ENCODE data around the gene MOB3B. TPM values are rescaled to one million over a fixed set of nuclear protein-coding genes. Genes with fewer than 3 reads are reported as not detected.

MOB3B gene
- total and polyA plus RNA-seq, 2 of the 13 experiments (the other 11 are each of a cell fraction or from before 2014, with no cell fraction given) = 0.03 to 0.09 TPM

- Histone ChIP-seq H3K27ac (ENCODE audit: extremely low read length, insufficient read depth, low read length) (no peak overlapping the region), H2AFZ (ENCODE audit: low read length) (no peak overlapping the region), H3K36me3 (replicated peaks in 1 of 2; ENCODE audit: control insufficient read depth in 1 of 2, insufficient read depth in 2 of 2, low read length in 2 of 2) (no peaks in the 10 kb centered on the region), H3K4me2 (ENCODE audit: low read depth, low read length) (no peak overlapping the region), H3K9ac (ENCODE audit: insufficient read depth, low read depth, low read length) (no peak overlapping the region), H3K9me3 (ENCODE audit: low read length) (no peaks in the 10 kb centered on the region), H3K79me2 (ENCODE audit: insufficient read depth, low read length) (no peaks in the 10 kb centered on the region), H3K27me3 (ENCODE audit: control insufficient read depth in 1 of 2, insufficient read depth in 2 of 2, low read length in 2 of 2) (peaks cover 0 to 5% of the 10 kb centered on the region in 2 experiments; a peak in 2 of 5 replicates), H4K20me1 (ENCODE audit: insufficient read depth, low read length) (no peaks in the 10 kb centered on the region), H3K4me3 (replicated peaks in 1 of 3; ENCODE audit: insufficient read depth in 1 of 3, low read depth in 2 of 3, low read length in 3 of 3) (no peak overlapping the region), H3K4me1 (ENCODE audit: insufficient read depth, low read length) (peaks cover 16% of the 10 kb centered on the region)
- 0% methylated on average over 1 of the region's 1 CpG for WGBS (ENCODE audit: low lambda C conversion rate)
- POLR2A ChIA-PET = no interaction called here
- intact Hi-C loops (cut with micrococcal nuclease; ENCODE audit: unreplicated experiment) = no loop called here
- in situ Hi-C loops (cut with HindIII; ENCODE audit: extremely low pct_ligation_motif_present, low pct_unique_long_range_greater_than_20kb) = no loop called here
- BruUV-seq (replicated peaks) = no TSS peak
- ATAC-seq = no peak
- FAIRE-seq = no peak
- TF ChIP-seq KLF15 (CRISPR knock-in tag; IDR thresholded peaks at IDR 0.05; ENCODE audit: borderline replicate concordance) = no peak
- no peak for TF ChIP-seq SP140L (CRISPR knock-in tag; IDR thresholded peaks at IDR 0.05; ENCODE audit: borderline replicate concordance)
- no peak for DNase-seq (ENCODE audit: low spot score)
- CTCF ChIA-PET (ENCODE audit: low intra/inter-chr PET ratio, low total read pairs) = no interaction called here
Observed at GRCh38 chr9:27377811-27378456, 151.7 kb downstream of the MOB3B start.

GRCh38 chr9:27377147-27377807 is 152.3 kb downstream of the MOB3B start:
- ChIA-PET POLR2A (no interaction called here), CTCF (ENCODE audit: low intra/inter-chr PET ratio, low total read pairs) (no interaction called here)
- Histone ChIP-seq H3K9me3 (ENCODE audit: low read length) (no peaks in the 10 kb centered on the region), H3K27ac (ENCODE audit: extremely low read length, insufficient read depth, low read length) (no peak overlapping the region), H2AFZ (ENCODE audit: low read length) (no peak overlapping the region), H3K27me3 (ENCODE audit: control insufficient read depth in 1 of 2, insufficient read depth in 2 of 2, low read length in 2 of 2) (peaks cover 0 to 5% of the 10 kb centered on the region in 2 experiments; a peak in 2 of 5 replicates), H3K4me3 (replicated peaks in 1 of 3; ENCODE audit: insufficient read depth in 1 of 3, low read depth in 2 of 3, low read length in 3 of 3) (no peak overlapping the region), H3K4me2 (ENCODE audit: low read depth, low read length) (no peak overlapping the region), H3K79me2 (ENCODE audit: insufficient read depth, low read length) (no peaks in the 10 kb centered on the region), H3K36me3 (replicated peaks in 1 of 2; ENCODE audit: control insufficient read depth in 1 of 2, insufficient read depth in 2 of 2, low read length in 2 of 2) (no peaks in the 10 kb centered on the region), H3K4me1 (ENCODE audit: insufficient read depth, low read length) (peaks cover 16% of the 10 kb centered on the region), H3K9ac (ENCODE audit: insufficient read depth, low read depth, low read length) (no peak overlapping the region), H4K20me1 (ENCODE audit: insufficient read depth, low read length) (no peaks in the 10 kb centered on the region)
- FAIRE-seq = no peak
- intact Hi-C loops (cut with micrococcal nuclease; ENCODE audit: unreplicated experiment) (no loop called here), in situ Hi-C loops (cut with HindIII; ENCODE audit: extremely low pct_ligation_motif_present, low pct_unique_long_range_greater_than_20kb) (no loop called here)
- BruUV-seq (replicated peaks) = no TSS peak
- DNase-seq (ENCODE audit: low spot score) = no peak
- WGBS (ENCODE audit: low lambda C conversion rate) = 51% methylated on average over 8 of the region's 8 CpGs
- no peak for ATAC-seq
- no peak for TF ChIP-seq ZNF326 (CRISPR knock-in tag; IDR thresholded peaks at IDR 0.05; ENCODE audit: borderline replicate concordance)
- TF ChIP-seq SMYD3 (CRISPR knock-in tag; IDR thresholded peaks at IDR 0.05) = no peak
- TF ChIP-seq, protein P1, sequence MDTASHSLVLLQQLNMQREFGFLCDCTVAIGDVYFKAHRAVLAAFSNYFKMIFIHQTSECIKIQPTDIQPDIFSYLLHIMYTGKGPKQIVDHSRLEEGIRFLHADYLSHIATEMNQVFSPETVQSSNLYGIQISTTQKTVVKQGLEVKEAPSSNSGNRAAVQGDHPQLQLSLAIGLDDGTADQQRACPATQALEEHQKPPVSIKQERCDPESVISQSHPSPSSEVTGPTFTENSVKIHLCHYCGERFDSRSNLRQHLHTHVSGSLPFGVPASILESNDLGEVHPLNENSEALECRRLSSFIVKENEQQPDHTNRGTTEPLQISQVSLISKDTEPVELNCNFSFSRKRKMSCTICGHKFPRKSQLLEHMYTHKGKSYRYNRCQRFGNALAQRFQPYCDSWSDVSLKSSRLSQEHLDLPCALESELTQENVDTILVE (CRISPR knock-in tag; IDR thresholded peaks at IDR 0.05) = no peak
- no peak for TF ChIP-seq ARID2 (CRISPR knock-in tag; IDR thresholded peaks at IDR 0.05; ENCODE audit: borderline replicate concordance)
- no peak for TF ChIP-seq TCF7 (IDR thresholded peaks at IDR 0.05; ENCODE audit: low read depth)
- no peak for TF ChIP-seq ZBTB10 (CRISPR knock-in tag; IDR thresholded peaks at IDR 0.05; ENCODE audit: borderline replicate concordance)
- no peak for TF ChIP-seq ZBTB7B (CRISPR knock-in tag; IDR thresholded peaks at IDR 0.05)
- TF ChIP-seq POGK (CRISPR knock-in tag; conservative IDR thresholded peaks at IDR 0.05) = no peak

Measured in HepG2 (cell line).